Measurements from ENCODE around the gene HOXA3.

Gene HOXA3

GRCh38 chr7:27111751-27112277 lies 40.6 kb downstream of the HOXA3 start:
- no peak for DNase-seq

DNA sequence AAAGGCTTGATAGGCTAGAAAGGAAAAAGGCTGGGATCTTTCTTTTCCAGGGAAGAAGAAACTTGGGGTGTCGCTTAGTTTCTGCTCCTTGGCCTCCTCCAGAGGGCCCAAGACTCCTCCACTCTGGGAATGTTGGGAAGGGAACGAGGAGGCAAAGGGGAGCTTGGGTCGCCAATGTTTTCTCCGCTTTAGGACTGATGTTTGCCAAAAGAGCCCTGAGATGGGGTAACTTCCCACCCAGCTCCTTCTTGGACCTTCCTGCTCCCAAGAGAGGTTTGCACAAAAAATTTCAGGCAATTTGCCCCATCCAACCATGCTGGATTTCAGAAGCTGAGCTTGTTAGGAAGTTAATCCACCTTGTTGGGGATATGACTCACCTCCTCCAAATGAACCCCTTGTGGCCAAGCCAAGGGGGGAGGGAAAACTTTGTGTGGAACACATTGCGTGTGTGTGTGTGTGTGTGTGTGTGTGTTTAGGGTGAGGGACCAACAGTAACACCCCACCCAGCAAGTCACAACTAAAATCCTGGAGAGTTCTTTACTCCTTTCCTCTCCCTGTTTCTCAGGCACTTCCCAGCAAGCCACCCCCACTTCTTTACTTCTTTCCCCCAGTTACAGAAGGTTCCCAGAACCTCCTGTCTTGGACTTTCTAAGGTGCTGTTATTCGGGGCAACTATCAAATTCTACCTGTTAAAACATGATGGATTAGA lies 41.2 kb downstream of the HOXA3 start:
- DNase-seq = no peak

DNA sequence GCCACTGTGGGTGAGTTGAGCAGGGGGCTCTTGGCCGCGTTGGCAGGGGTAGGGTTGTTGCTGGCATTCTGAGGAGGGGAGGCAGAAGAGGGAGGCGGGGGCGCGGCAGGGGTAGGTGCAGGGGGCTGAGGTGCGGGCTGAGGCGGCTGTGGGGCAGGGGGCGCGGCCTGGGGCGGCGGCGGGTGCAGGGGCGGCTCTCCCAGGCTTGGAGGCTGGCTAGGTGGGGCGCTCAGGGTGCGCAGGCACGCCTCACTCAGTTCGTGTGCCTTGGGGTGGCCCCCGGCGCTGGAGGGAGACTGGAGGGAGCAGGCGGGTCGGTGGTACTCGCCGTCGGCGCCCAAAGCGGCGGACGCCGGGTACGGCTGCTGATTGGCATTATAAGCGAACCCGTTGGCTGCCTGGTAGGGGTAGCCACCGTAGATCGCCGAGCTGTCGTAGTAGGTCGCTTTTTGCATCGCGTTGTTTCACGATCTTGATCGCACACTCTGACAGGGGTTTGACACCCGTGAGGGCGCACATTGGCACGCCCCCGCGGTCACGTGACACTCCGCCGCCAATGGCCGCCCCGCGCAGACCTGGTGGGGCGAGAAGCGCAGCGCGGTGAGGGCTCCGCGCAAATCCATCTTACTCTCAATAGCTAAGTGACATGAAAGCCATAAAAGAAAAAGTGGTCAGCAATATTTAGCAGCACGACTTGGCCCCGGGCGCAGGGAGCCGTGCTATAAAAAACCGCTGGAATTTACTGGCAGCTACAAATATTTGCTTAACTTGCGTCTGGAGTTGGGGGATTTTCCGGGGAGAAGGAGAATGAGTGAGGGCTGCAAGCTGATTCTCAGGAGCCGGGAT lies 42.0 kb downstream of the HOXA3 start:
- no peak for DNase-seq

- DNase-seq = no peak
Observed at GRCh38 chr7:27109466-27110185, 42.8 kb downstream of the HOXA3 start.

- DNase-seq = no peak
Observed at GRCh38 chr7:27108390-27109127, 43.8 kb downstream of the HOXA3 start.

DNA sequence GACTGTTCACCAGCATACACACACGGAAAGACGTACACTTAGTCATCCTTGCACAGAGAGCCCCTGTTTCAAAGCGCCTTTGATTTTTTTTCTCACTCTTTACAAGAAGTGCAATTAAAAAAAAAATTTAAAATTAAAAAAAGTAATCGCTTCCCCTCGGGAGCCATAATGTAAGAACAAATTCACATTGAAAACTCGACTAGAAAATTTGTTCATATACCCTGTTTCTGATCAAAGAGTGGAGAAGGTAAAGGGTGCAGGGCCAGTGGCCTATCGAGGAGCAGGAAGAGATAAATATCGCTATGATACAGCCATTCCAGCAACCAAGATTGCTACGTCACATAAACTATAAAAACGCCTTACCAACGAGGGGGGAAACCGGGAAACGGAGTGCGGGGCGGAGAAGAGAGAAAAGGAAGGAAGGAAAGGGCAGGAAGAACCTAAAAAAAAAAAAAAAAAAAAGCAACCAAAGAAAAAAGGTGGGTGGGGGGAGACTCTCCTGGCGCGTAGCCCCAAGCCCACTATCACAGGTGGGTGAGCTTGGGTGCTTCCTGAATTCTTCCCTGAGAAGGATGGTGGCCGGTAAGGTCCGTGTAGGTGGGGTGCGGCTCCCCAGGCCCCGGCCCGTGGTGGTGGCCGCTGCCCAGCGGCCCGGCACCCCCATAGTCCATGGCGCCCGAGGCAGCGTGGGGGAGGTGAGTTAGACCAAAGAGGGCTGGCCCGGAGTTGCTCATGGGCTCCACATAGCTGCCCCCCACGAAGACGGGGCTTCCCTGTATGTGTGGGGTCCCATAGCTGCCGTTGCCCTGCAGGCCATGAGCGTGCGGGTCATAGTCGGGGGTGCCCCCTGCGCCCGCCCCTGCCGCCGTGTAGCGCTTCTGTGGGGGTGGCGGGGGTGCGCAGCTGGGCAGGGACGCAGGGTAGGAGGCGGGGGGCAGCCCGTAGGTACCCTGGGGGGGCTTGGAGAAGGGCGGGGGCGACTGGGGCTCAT lies 44.7 kb downstream of the HOXA3 start:
- no peak for DNase-seq

GRCh38 chr7:27106901-27107240 lies 45.5 kb downstream of the HOXA3 start:
- no peak for DNase-seq

GRCh38 chr7:27106181-27106900 lies 46.0 kb downstream of the HOXA3 start:
- no peak for DNase-seq

GRCh38 chr7:27105301-27106031 lies 46.9 kb downstream of the HOXA3 start:
- no peak for DNase-seq

GRCh38 chr7:27104341-27105058 lies 47.9 kb downstream of the HOXA3 start:
- DNase-seq = no peak

- no peak for DNase-seq
Observed at GRCh38 chr7:27103489-27104226, 48.7 kb downstream of the HOXA3 start.

DNA sequence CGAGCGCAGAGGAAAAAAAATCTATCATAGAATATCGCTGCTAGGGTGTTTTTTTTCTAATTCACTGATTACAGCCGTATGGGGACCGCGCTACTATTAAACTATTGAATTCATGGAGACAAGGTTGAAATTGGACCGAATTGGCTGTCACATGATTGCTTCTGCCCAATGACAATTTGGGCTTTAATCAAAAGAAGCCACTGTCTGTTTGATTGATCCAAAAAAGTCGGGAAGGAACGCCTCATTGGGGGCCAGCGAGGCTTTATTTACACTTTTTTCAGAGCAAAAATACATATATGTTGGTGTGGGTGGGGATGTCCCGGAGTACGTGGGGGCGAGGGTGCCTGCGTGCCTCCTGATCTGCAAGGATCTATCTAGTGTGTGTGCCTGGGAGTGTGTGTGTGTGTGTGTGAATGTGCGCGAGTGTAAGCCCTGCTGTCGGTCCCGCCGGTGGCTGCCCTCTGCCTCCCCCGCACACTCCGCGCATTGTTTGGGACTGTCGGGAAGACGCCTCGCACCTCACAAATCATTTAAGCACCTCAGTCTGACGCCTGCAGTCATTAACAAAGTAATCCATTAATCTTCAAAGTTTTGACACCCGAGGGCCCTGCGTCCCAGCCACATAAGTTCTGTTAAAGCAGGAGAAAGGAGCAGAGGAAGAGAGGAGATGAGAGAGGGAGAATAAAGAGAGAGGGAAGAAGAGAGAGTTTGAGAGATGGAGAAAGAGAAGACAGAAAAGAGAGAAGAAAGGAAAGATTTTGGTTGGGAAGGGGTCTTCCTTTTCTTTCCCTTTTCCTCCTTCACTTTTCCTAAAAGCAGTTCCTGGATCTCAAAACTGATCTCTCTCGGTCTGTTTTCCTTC lies 49.6 kb downstream of the HOXA3 start, which contains the start of gene HOXA2:
Gene HOXA2, minus strand, starts transcription at position 103 of the 862 bp plus-strand sequence. CDS start 183 bp downstream, outside the sequence.
- no peak for DNase-seq

GRCh38 chr7:27101957-27102580 lies 50.3 kb downstream of the HOXA3 start:
- DNase-seq = no peak

DNA sequence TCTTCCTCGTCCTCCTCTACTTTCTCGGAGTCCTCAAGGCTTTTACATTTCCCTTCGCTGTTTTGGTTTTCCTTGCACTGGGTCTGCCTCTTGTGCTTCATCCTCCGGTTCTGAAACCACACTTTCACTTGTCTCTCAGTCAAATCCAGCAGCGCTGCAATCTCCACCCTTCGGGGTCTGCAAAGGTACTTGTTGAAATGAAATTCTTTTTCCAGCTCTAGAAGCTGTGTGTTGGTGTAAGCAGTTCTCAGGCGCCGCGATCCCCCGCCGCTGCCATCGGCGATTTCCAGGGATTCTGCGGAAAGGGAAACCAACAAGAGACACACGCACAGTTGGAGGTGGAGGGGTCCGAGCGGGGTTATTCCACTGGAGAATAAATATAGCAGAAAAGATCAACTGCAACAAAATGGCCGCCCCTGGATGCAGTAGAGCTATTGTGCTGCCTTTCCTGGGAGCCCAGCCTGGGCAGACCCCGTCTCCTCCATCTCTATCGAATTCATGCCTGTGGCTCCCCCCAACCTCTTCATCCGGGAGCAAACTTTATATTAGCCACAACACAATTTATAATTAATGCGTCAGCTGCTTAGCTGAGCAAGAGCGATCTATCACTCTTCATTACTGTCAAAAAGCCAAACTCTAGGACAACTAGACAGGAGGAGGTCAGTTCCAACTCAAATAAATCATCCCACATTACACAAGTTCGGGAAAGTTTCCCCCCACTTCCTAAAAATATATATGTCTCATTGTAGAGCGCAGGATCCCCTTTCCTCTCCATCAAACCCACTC lies 51.0 kb downstream of the HOXA3 start:
- DNase-seq = no peak

DNA sequence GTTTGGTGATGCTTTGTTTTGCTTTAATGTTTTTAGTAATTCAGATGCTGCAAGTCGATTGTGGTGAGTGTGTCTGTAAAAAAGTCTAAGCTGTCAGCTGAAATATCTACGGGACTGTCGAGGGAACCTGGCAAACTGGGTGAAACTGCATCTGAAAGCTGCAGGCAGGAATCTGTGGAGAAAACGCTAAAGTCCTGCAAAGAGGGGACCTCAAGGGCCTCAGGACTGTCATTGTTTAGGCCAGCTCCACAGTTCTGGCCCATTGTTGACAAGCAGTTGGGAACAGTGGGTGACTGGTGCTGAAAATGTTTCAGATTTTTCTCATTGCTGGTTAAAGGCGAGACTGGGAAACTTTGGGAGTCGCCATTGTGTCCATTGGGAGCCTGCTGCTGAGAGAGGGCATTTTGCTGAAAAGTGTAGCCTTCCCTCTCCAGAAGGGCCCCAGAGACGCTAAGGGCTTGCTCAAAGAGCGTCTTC lies 51.7 kb downstream of the HOXA3 start:
- DNase-seq = no peak

Measured in NCI-H345 (cell line).